ENCODE results near the gene POTEG.
"Not testable (repeated sequence)": the region's sequence is repeated elsewhere in the genome, so short reads cannot be mapped to it uniquely, and the experiment has no call there.

GRCh38 chr14:19408519-19408918 is 25.6 kb downstream of the POTEG start:
- TF ChIP-seq CTCF (conservative IDR thresholded peaks at IDR 0.05; ENCODE audit: low read depth, low read length); EZH2 (IDR thresholded peaks at IDR 0.05; ENCODE audit: borderline replicate concordance, low read depth, low read length, poor library complexity, severe bottlenecking): not testable (repeated sequence)
